Caco-2 (cell line): ENCODE data around the gene ASIC4. TPM values are rescaled to one million over a fixed set of nuclear protein-coding genes. Genes with fewer than 3 reads are reported as not detected.

ENCODE experiments used
- BruUV-seq: library from RNA; stranded (reverse); fragments of 400-500 nt; replicated peaks from 2 replicates; lab custom pipeline; 2021; lab: Mats Ljungman, UMichigan
- CTCF ChIA-PET: fragments of 300-600 bp; sonication (Branson Sonifier 250); formaldehyde crosslinking; loops from one replicate; lab custom pipeline; 2022; ENCODE audit warnings: antibody characterized with exemption; lab: Charles Lee
- POLR2A ChIA-PET: fragments of 300-600 bp; sonication (Branson Sonifier 250); formaldehyde crosslinking; loops from one replicate; lab custom pipeline; 2022; ENCODE audit warnings: antibody characterized with exemption; lab: Charles Lee
- DNase-seq, 2 experiments: peaks; one replicate each; pipeline versions ENCODE4 v3.0.0 to v3.0.0-alpha.2; 2020 to 2022
- H3K27me3 ChIP-seq: replicated peaks from 2 replicates; pipeline ENCODE4 v1.6.0; 2011; ENCODE audit warnings: low read length; ENCODE audit not compliant: control insufficient read depth, insufficient read depth
- H3K36me3 ChIP-seq: 2 replicates; pipeline ENCODE4 v1.5.1; 2011; ENCODE audit warnings: low read length; ENCODE audit not compliant: control insufficient read depth, insufficient read depth
- H3K4me1 ChIP-seq: fragments of 250-450 bp; sonication (Bioruptor Pico); 2 replicates; pipeline ENCODE4 v1.5.1; 2020; ENCODE audit warnings: mild to moderate bottlenecking
- H3K4me3 ChIP-seq: 2 replicates; pipeline ENCODE4 v1.5.1; 2011; ENCODE audit warnings: low read depth, mild to moderate bottlenecking, control low read depth, low read length
- H3K9me3 ChIP-seq: fragments of 250-450 bp; sonication (Bioruptor Pico); 2 replicates; pipeline ENCODE4 v1.5.1; 2020; ENCODE audit warnings: mild to moderate bottlenecking, moderate library complexity
- H3K27ac Mint-ChIP-seq: one replicate; pipeline ENCODE4 v1.8.0; 2022; ENCODE audit warnings: mixed read lengths; ENCODE audit not compliant: unreplicated experiment
- H3K27me3 Mint-ChIP-seq: one replicate; pipeline ENCODE4 v1.8.0; 2022; ENCODE audit warnings: mixed read lengths; ENCODE audit not compliant: insufficient read depth, unreplicated experiment
- H3K36me3 Mint-ChIP-seq: one replicate; pipeline ENCODE4 v1.8.0; 2022; ENCODE audit warnings: mild to moderate bottlenecking, mixed read lengths; ENCODE audit not compliant: insufficient read depth, unreplicated experiment
- H3K4me1 Mint-ChIP-seq: one replicate; pipeline ENCODE4 v1.8.0; 2022; ENCODE audit warnings: low read depth, mixed read lengths; ENCODE audit not compliant: unreplicated experiment
- H3K4me3 Mint-ChIP-seq: one replicate; pipeline ENCODE4 v1.8.0; 2022; ENCODE audit warnings: mild to moderate bottlenecking, moderate library complexity, mixed read lengths; ENCODE audit not compliant: unreplicated experiment
- H3K9me3 Mint-ChIP-seq: one replicate; pipeline ENCODE4 v1.8.0; 2022; ENCODE audit warnings: mixed read lengths; ENCODE audit not compliant: unreplicated experiment
- CTCF ChIP-seq, 2 experiments: fragments of 200-600 bp in 1 of 2; IDR thresholded peaks; 1 replicate in 1 of 2; 2 replicates in 1 of 2; pipeline versions ENCODE4 v1.5.1 to v1.8.0; 2011 to 2022; ENCODE audit warnings: antibody characterized with exemption in 1 of 2, control low read depth in 1 of 2, inconsistent platforms in 1 of 2, low read depth in 1 of 2, low read length in 1 of 2, mild to moderate bottlenecking in 1 of 2, moderate library complexity in 1 of 2; ENCODE audit not compliant: insufficient read depth in 1 of 2, severe bottlenecking in 1 of 2, unreplicated experiment in 1 of 2
- intact Hi-C: fragments of 100-400 bp; cut with micrococcal nuclease; formaldehyde crosslinking; loops from one replicate; pipeline ENCODE4 v1.10.0; 2022; ENCODE audit not compliant: unreplicated experiment
- total RNA-seq: library from RNA; stranded (reverse); gene quantifications from 2 replicates; pipeline ENCODE4 v1.2.3, GENCODE V29; 2022

ASIC4 gene
- total RNA-seq, 1 experiment from 2014 or later: 0.16 TPM

- no peak overlapping the region for H3K27ac Mint-ChIP-seq
- no peak overlapping the region for H3K4me3 Mint-ChIP-seq
- BruUV-seq: no TSS peak
- no peaks in the 10 kb centered on the region for H3K36me3 Mint-ChIP-seq
- CTCF ChIA-PET: interaction anchor here (1.6 to 3.4 kb wide), 3 partner anchors 8 to 22 kb away, joined by 10 to 126 read pairs (median 14); partner anchors contain the start of gene GMPPA
- no peaks in the 10 kb centered on the region for H3K9me3 ChIP-seq
- H3K36me3 ChIP-seq: no peaks in the 10 kb centered on the region; the same call in 1 of the 2 replicates
- peaks cover 7% of the 10 kb centered on the region for H3K27me3 Mint-ChIP-seq
- DNase-seq: no peak
- POLR2A ChIA-PET: interaction anchor here (1.0 kb wide), 1 partner anchor 9 kb away, joined by 6 read pairs; the partner anchor contains the start of gene GMPPA
- no peaks in the 10 kb centered on the region for H3K9me3 Mint-ChIP-seq
- peaks cover 7% of the 10 kb centered on the region for H3K4me1 Mint-ChIP-seq
- peaks cover 5% of the 10 kb centered on the region; the same call in 1 of the 2 replicates for H3K27me3 ChIP-seq
- no peak overlapping the region for H3K4me3 ChIP-seq
- intact Hi-C loops: no loop called here
- peaks cover 4% of the 10 kb centered on the region for H3K4me1 ChIP-seq
- TF ChIP-seq CTCF (IDR thresholded peaks at IDR 0.05; ENCODE audit: insufficient read depth in 1 of 2, low read depth in 1 of 2, low read length in 1 of 2, severe bottlenecking in 1 of 2, unreplicated experiment in 1 of 2): no peak
Measured at GRCh38 chr2:219507581-219508443, 6.5 kb upstream of the ASIC4 start.

- H3K27me3 ChIP-seq: peaks cover 5% of the 10 kb centered on the region; the same call in 1 of the 2 replicates
- BruUV-seq: no TSS peak
- intact Hi-C loops: no loop called here
- ChIA-PET CTCF (interaction anchor here (1.6 to 3.4 kb wide), 3 partner anchors 9 to 22 kb away, joined by 10 to 126 read pairs (median 14); partner anchors contain the start of gene GMPPA), POLR2A (no interaction called here)
- H3K4me1 Mint-ChIP-seq: peaks cover 9% of the 10 kb centered on the region
- H3K36me3 ChIP-seq: no peaks in the 10 kb centered on the region; the same call in 1 of the 2 replicates
- H3K9me3 ChIP-seq: no peaks in the 10 kb centered on the region
- no peaks in the 10 kb centered on the region for H3K9me3 Mint-ChIP-seq
- H3K4me1 ChIP-seq: peaks cover 4% of the 10 kb centered on the region
- no peaks in the 10 kb centered on the region for H3K36me3 Mint-ChIP-seq
- DNase-seq: no peak
- H3K27ac Mint-ChIP-seq: no peak overlapping the region
- no peak overlapping the region for H3K4me3 Mint-ChIP-seq
- no peak overlapping the region for H3K4me3 ChIP-seq
- TF ChIP-seq CTCF (IDR thresholded peaks at IDR 0.05; ENCODE audit: insufficient read depth in 1 of 2, low read depth in 1 of 2, low read length in 1 of 2, severe bottlenecking in 1 of 2, unreplicated experiment in 1 of 2): no peak
- peaks cover 12% of the 10 kb centered on the region for H3K27me3 Mint-ChIP-seq
Measured at GRCh38 chr2:219508444-219508734, 5.9 kb upstream of the ASIC4 start.

GRCh38 chr2:219508971-219509779 lies 5.1 kb upstream of the ASIC4 start:
- no TSS peak for BruUV-seq
- H3K9me3 ChIP-seq: no peaks in the 10 kb centered on the region
- Mint-ChIP-seq H3K9me3 (no peaks in the 10 kb centered on the region), H3K27me3 (peaks cover 18% of the 10 kb centered on the region), H3K27ac (no peak overlapping the region), H3K36me3 (no peaks in the 10 kb centered on the region), H3K4me1 (peaks cover 16% of the 10 kb centered on the region), H3K4me3 (peak overlapping the region; percentile 80)
- DNase-seq: no peak
- H3K4me3 ChIP-seq: peak overlapping the region; percentile 64
- POLR2A ChIA-PET: interaction anchor here (0.6 to 1.3 kb wide), 2 partner anchors 11 to 33 kb away, joined by 3 to 10 read pairs; partner anchors contain the start of gene GMPPA
- TF ChIP-seq CTCF (IDR thresholded peaks at IDR 0.05; ENCODE audit: insufficient read depth in 1 of 2, low read depth in 1 of 2, low read length in 1 of 2, severe bottlenecking in 1 of 2, unreplicated experiment in 1 of 2): no peak
- CTCF ChIA-PET: interaction anchor here (0.7 to 4.7 kb wide), 24 partner anchors 9 to 214 kb away, joined by 3 to 126 read pairs (median 6); partner anchors contain the start of genes CHPF, DNPEP, GMPPA and SPEG
- H3K27me3 ChIP-seq: peaks cover 5% of the 10 kb centered on the region; the same call in 1 of the 2 replicates
- H3K4me1 ChIP-seq: peaks cover 9% of the 10 kb centered on the region
- intact Hi-C loops: no loop called here
- no peaks in the 10 kb centered on the region for H3K36me3 ChIP-seq
